GM21515 (cell line): ENCODE results near the gene FAM110D.

Source experiments
- ATAC-seq: cut with Tn5 transposase; IDR thresholded peaks from one replicate; pipeline ENCODE4 v1.9.1; 2021; ENCODE audit not compliant: unreplicated experiment

FAM110D gene

DNA sequence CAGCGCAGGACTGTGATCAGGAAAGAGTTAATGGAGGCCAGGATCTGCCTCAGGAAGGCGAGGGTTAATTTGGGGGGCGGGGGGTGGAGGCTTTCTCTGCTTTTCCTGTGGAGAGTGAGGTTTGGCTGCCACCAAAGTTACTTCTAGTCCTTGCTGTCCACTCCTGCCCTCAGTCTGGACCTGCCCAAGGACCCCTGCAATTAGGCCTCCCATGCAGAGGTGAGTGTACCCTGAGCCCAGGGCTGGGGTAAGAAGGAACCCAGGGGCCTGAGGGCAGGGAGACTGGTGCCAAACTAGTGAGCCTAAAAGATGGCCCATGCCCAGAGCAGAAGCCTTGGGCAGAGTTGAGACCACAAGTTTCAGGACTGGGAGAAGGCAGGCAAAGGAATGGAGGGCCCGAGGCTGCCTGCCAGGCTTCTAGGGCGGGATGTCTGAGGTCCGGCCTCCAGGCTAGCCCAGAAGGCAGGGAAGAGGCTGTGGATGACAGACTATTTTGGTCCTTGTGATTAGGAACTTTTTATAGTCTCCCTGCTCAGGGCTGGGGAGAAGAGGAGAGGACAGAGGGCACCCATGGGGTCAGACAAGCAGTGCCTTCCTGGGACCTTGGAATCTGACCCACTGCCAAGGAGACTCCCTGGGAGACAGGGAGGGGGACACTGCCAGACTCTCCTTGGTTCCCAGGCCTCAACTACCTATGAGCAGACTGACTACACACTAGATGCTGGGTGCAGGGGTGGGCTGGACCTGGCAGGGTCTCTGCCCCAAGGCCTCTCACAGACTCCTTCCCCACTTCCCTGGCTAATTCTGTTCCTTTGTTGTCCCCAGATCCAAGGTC, at the start of gene FAM110D:
TSS of gene FAM110D (plus strand) at position 172 of the 835 bp plus-strand sequence. CDS start 2,213 bp downstream, outside the sequence.
- ATAC-seq = no peak

DNA sequence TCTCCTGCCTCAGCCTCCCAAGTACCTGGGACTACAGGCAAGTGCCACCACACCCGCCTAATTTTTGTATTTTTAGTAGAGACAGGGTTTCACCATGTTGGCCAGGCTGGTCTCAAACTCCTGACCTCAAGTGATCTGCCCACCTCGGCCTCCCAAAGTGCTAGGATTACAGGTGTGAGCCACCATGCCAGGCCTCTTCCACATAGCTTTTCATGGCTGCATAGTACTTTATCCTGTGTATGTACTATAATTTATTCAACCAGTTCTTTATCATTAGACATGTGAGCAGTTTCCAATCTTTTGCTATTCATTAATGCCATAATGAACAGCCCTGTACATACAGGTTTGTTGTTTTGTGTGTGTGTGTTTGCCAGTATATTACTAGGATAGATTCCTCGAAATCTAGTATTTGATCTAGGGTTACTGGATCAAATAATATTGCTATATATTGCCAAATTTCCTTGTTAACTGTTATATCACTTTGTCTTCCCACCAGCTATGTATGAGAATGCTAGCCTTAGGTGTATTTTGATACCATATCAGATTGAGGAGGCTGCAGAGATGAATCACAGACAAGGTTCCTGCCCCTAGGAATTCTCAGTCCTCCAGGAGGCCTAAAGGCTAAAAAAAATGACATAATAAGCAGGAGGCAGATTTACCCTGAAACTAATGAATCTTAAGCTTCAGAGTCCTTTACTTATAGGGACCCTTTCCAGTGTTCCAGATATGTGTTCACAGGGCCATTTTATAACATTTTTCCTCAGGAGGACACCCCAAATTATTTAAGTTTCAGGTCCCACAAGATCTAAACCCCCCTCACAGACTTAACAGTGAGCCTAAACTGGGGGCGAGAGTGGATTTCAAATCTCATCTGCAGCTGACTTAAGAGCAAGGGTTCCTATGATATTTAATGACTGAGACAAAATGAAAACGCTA, 49.4 kb upstream of the FAM110D start:
- no peak for ATAC-seq

DNA sequence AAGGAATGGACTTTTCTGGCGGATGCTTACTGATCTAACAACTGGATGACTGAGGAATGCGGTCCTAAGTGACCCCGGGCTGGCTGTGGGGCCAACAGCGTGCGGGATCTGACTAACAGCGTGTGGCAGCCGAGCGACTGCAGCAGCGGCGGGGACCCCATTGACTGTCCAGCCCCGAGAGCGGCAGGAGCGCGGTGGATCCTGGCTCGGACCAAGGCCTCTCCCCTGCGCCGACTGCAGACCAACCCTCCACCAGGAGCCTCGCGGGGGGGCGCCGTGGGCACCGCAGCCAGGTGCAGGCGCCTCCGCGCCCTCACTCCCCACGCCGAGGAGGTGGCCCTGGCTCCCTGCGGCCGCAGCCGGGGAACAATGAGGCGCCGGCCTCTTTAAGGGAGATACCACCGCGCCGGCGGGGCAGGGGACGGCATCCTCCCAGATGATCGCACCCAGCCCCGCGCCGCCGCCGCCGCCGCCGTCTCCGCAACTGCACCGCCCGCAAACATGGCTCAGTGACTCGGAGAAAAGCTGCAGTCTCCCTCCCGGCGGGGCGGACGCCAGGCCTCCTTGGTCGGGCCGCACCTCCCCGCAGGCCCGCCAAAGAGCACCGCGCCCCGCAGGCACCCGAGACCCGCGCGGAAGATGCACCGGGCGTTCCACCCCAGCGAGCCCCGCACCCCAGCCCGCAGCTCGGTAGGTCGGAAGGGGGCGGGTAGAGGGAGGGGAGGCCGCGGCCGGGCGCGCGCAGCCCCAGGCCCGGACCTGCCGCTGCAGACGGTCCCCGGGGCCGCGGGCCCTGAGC, 47.9 kb upstream of the FAM110D start:
- ATAC-seq = peak; percentile 37

DNA sequence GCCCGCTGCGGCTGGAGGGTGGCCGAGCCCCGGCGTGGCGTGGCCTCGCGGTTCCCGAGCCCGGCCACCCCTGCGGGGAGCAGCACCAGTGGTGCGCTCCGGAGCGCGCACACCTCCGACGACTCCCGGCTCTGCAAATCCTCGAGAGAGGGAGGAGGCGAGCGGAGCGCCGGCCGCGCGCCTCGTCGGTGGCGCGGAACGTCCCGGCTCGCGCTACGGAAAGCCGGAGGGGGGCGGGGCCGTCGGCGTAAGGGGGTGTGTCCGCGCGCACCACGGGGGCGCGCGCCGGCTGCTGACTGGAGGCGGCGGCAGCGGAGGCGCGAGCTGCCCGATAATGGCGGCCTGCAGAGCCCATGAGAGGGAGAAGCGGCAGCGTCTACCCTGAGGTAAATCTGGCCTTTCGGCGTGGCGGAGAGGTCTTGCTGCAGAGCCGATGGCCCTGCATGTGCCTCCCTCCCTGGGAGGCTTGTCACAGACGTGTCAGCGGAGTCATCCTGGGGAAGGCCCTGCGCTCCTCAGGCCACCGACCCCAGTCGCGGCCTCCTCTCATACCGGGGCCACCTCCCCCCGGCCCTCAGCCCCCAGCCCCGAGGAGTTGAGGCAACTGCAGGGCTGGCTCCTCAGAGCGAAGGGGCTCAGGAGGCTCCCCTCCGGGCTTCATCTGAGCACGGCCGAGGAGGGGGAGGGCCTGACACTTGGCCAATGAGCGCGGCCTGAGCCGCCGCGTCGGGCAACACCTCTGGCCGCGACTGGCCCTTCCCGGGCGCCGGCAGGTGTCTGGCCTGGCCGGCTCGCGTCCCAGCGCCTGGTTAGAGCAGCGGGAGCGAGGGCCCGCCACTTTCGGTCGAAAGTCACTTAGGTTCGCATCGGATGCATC, 47.1 kb upstream of the FAM110D start, which contains the start of gene PDIK1L:
TSS of gene PDIK1L (plus strand) at position 295 of the 877 bp plus-strand sequence. CDS start 2,485 bp downstream, outside the sequence.
- peak; percentile 59 for ATAC-seq

GRCh38 chr1:26112407-26112775, 46.5 kb upstream of the FAM110D start:
- peak; percentile 5 for ATAC-seq

DNA sequence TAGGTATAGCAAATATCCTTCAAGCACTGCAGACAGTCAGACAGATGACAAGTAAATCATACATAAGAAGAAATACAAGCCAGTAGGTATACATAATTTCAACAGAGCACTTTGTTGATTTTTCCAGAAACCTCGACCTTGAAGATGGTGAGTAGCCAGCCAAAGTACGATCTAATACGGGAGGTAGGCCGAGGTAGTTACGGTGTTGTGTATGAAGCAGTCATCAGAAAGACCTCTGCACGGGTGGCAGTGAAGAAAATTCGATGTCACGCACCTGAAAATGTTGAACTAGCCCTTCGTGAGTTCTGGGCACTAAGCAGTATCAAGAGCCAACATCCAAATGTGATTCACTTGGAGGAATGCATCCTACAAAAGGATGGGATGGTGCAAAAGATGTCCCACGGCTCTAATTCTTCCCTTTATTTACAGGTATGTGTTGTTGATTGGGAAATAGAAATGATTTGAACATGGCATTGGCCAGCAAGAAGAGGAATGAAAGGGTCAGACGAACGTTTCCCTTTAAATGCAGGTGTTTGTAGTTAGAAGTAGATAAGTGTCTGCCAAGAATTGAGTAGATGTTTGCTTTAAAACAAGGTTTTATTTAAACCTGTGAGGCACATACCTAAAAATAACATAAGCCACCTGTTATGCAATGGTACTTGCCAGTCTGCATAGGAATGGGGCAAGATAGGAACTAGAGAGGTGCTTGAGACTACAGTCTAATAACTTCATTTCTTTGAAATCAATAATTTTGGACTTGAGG, 44.5 kb upstream of the FAM110D start:
- no peak for ATAC-seq

DNA sequence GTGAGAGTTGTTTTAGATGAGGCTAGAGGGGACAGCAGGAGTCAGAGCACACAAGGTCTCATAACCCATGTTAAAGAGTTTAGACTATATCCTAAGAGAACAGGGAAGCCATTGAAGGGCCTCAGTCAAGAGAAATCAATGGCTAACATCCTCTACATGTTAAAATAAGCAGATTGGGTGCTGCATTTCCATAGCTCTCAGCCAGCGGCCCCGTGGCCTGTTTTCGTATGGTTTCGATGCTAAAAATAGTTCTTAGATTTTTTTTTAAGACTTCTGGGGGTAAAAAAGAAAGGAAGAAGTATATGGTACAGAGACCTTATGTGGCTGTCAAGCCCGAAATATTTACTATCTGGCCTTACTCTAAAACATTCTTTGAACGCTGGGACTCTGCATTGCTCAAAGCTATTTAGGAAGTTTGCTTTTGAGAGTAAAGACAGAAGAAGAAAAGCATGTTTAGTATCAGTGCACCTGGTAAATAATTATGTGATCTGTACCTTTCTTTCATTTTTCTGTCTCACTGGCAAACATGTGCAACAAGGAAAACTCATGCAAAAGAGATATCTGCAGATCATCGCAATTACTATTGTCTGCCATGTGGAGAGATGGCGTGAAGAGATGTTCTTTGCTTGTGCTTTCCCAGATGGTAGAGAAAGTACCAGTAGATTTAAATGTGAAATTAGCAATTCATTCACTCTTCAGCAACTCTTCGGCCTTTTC, 38.8 kb upstream of the FAM110D start:
- ATAC-seq = peak; percentile 54

DNA sequence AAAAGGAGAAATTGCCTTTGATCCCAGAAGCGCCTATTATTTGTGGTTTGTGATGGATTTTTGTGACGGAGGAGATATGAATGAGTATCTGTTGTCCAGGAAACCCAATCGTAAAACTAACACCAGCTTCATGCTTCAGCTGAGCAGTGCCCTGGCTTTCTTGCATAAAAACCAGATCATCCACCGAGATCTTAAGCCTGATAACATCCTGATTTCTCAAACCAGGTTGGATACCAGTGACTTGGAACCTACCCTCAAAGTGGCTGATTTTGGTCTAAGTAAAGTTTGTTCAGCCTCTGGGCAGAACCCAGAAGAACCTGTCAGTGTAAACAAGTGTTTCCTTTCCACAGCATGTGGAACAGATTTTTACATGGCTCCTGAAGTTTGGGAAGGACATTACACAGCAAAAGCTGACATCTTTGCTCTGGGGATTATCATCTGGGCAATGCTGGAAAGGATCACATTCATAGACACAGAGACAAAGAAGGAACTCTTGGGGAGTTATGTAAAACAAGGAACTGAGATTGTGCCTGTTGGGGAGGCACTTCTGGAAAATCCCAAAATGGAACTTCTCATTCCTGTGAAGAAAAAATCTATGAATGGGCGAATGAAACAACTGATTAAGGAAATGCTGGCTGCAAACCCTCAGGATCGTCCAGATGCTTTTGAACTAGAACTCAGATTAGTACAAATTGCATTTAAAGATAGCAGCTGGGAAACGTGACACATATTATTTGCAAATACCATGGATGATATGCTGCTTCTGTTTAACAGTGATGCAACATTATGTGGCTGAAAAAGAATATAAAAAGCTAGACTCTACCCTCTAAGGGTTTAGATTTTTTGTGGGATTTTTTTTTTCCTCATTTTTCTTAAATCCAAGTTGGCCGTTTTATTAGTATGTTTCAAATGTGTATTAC, 36.8 kb upstream of the FAM110D start:
- no peak for ATAC-seq

GRCh38 chr1:26122988-26123973, 35.6 kb upstream of the FAM110D start:
- ATAC-seq = no peak

GRCh38 chr1:26124418-26125331, 34.2 kb upstream of the FAM110D start:
- no peak for ATAC-seq

DNA sequence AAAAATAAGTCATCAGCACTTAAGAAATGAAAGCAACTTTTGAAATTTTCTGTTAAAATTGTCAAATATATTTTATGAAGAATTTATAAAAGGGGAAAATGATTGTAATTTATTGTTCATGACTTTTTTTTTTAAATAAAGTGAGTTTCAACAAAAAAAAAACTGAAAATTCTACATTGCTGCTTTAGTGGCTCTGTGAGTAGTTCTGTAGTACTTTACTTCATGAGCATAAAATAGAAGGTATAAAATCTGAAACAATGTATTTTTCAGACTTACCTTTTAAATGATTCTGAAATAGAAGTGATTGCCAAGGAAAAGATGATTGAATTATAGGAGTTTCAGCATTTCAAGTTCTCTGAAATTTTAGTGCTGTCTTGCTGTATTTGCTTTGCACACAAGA, 33.5 kb upstream of the FAM110D start:
- no peak for ATAC-seq

GRCh38 chr1:26125946-26126320, 32.9 kb upstream of the FAM110D start:
- ATAC-seq = no peak

DNA sequence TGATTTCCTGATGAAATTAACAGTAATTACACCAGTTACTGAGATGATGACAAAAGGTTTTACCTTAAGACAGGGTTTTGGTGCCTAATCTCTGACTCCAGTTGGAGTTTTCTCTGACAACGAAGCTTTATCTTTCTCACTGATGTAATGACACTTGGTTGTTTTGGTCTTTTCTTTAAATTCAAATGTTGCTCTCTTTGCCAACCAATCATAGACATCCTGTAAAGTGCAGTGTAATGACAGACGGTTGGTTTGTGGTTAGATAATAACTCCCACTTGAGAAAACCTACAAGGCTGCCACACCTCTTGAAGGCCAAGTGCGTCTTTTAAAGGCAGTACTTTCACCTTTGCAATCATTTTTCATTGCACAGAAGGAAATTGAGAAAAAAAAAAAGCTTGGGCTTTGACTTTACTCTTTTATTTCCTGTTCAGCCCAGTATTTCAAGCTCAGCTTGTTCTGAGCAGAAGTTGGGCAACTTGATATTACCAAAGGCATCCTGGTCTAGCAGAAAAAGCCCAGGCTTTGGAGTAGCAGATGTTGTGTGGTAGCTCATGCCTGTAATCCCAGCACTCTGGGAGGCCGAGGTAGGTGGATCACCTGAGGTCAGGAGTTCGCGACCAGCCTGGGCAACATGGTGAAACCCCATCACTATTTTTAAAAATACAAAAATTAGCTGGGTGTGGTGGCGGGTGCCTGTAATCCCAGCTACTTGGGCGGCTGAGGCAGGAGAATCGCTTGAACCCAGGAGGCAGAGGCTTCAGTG, 32.4 kb upstream of the FAM110D start:
- ATAC-seq = peak; percentile 83
